Astrocyte of the spinal cord (primary cell): Measurements from ENCODE around the gene HOXD11.
A peak's percentile ranks its signal among the peaks of the same experiment; 100 is the strongest.

ENCODE experiments used
- DNase-seq: peaks from one replicate; pipeline ENCODE4 v3.0.0; 2011; ENCODE audit warnings: low read depth, low spot score
- H3K4me3 ChIP-seq: 2 replicates; pipeline ENCODE4 v1.5.1; 2011; ENCODE audit warnings: low read depth, mild to moderate bottlenecking, low read length, moderate library complexity
- CTCF ChIP-seq: IDR thresholded peaks from 2 replicates; pipeline ENCODE4 v1.5.1; 2012; ENCODE audit warnings: low read depth, mild to moderate bottlenecking, low read length, inconsistent platforms
- in situ Hi-C: cut with HindIII; loops from 2 replicates; pipeline ENCODE4 v1.10.0; 2017; ENCODE audit warnings: low sequenced_read_pairs

The HOXD11 gene

GRCh38 chr2:176109946-176110345, 2.9 kb downstream of the HOXD11 start:
- no peak overlapping the region for H3K4me3 ChIP-seq
- no peak for DNase-seq
- in situ Hi-C loops: no loop called here
- no peak for TF ChIP-seq CTCF

GRCh38 chr2:176110415-176111308, 3.6 kb downstream of the HOXD11 start:
- in situ Hi-C loops: no loop called here
- DNase-seq: no peak
- TF ChIP-seq CTCF: no peak
- H3K4me3 ChIP-seq: no peak overlapping the region

- DNase-seq: peak; percentile 62
- no peak overlapping the region for H3K4me3 ChIP-seq
These were observed 4.2 kb downstream of the HOXD11 start for GRCh38 chr2:176111309-176111663.

GRCh38 chr2:176111846-176112374, 4.8 kb downstream of the HOXD11 start:
- in situ Hi-C loops: no loop called here
- no peak for TF ChIP-seq CTCF
- H3K4me3 ChIP-seq: no peak overlapping the region
- DNase-seq: no peak

More at GRCh38 chr2:176111309-176111663, 4.2 kb downstream of the HOXD11 start:
- TF ChIP-seq CTCF: peak; percentile 83
- in situ Hi-C loops: no loop called here

- in situ Hi-C loops: no loop called here
- TF ChIP-seq CTCF: no peak
- H3K4me3 ChIP-seq: no peak overlapping the region
- no peak for DNase-seq
These were observed 5.6 kb downstream of the HOXD11 start for GRCh38 chr2:176112375-176113302.
